Activated CD4-positive, alpha-beta T cell treated with anti-CD3 and anti-CD28 coated beads for 36 hours (primary cell): Measurements from ENCODE around the gene CEP112. TPM values are rescaled to one million over a fixed set of nuclear protein-coding genes. Genes with fewer than 3 reads are reported as not detected.
"Not testable (repeated sequence)": the region's sequence is repeated elsewhere in the genome, so short reads cannot be mapped to it uniquely, and the experiment has no call there.

Experiments used
- ATAC-seq: fragments of 200-7000 bp; cut with Tn5 transposase; one replicate; pipeline ENCODE4 v1.10.0; 2021; ENCODE audit warnings: mild to moderate bottlenecking, moderate library complexity
- CTCF ChIA-PET: fragments of 350-600 bp; sonication (Branson Sonifier 250); formaldehyde crosslinking; loops from one replicate; lab custom pipeline; 2021; ENCODE audit warnings: antibody characterized with exemption; lab: Charles Lee
- POLR2A ChIA-PET: fragments of 350-600 bp; sonication (Branson Sonifier 250); formaldehyde crosslinking; loops from one replicate; lab custom pipeline; 2021; ENCODE audit warnings: antibody characterized with exemption, inconsistent platforms; lab: Charles Lee
- DNase-seq: peaks from one replicate; pipeline ENCODE4 v3.0.0-alpha.2; 2020
- H3K27ac Mint-ChIP-seq: one replicate; pipeline ENCODE4 v1.8.0; 2021; ENCODE audit warnings: mixed read lengths
- H3K27me3 Mint-ChIP-seq: one replicate; pipeline ENCODE4 v1.8.0; 2021; ENCODE audit warnings: mixed read lengths
- H3K36me3 Mint-ChIP-seq: one replicate; pipeline ENCODE4 v1.8.0; 2021; ENCODE audit warnings: low read depth, mixed read lengths
- H3K4me1 Mint-ChIP-seq: one replicate; pipeline ENCODE4 v1.8.0; 2021; ENCODE audit warnings: mixed read lengths
- H3K4me3 Mint-ChIP-seq: one replicate; pipeline ENCODE4 v1.8.0; 2021; ENCODE audit warnings: mild to moderate bottlenecking, moderate library complexity, mixed read lengths
- H3K9me3 Mint-ChIP-seq: one replicate; pipeline ENCODE4 v1.8.0; 2021; ENCODE audit warnings: low read depth, mixed read lengths
- intact Hi-C, 2 experiments: fragments of 100-400 bp; cut with DNase I in 1 of 2; cut with micrococcal nuclease in 1 of 2; formaldehyde crosslinking; loops; one replicate each; pipeline versions ENCODE4 v1.14.2 to v1.15.1; 2022 to 2024; cut with DNase I, micrococcal nuclease
- total RNA-seq, 2 experiments: library from RNA; stranded (reverse); gene quantifications; one replicate each; pipeline ENCODE4 v1.2.3, GENCODE V29; 2021

CEP112 gene
- total RNA-seq, 2 experiments from 2014 or later, result 2.2 to 2.8 TPM

GRCh38 chr17:66175892-66176291 is 16.0 kb downstream of the CEP112 start:
- Mint-ChIP-seq H3K27me3 (no peaks in the 10 kb centered on the region), H3K27ac (no peak overlapping the region), H3K36me3 (no peaks in the 10 kb centered on the region), H3K4me1 (no peaks in the 10 kb centered on the region), H3K4me3 (no peak overlapping the region), H3K9me3 (no peaks in the 10 kb centered on the region)
- ChIA-PET POLR2A (no interaction called here), CTCF (interaction anchor here (1.4 kb wide), 1 partner anchor 10 kb away, joined by 4 read pairs; no protein-coding TSS in a partner anchor)
- intact Hi-C loops, result no loop called here
- no peak for DNase-seq
- no peak for ATAC-seq

- no peak for DNase-seq
- Mint-ChIP-seq H3K36me3 (no peaks in the 10 kb centered on the region), H3K4me1 (no peaks in the 10 kb centered on the region), H3K27me3 (no peaks in the 10 kb centered on the region), H3K27ac (no peak overlapping the region), H3K4me3 (no peak overlapping the region), H3K9me3 (no peaks in the 10 kb centered on the region)
- no peak for ATAC-seq
- ChIA-PET POLR2A (no interaction called here), CTCF (interaction anchor here (0.6 to 1.2 kb wide), 5 partner anchors 9 to 682 kb away, joined by 3 read pairs; no protein-coding TSS in a partner anchor)
- intact Hi-C loops, result no loop called here
These were observed 19.2 kb downstream of the CEP112 start for GRCh38 chr17:66172691-66173223.

GRCh38 chr17:66172144-66172543 is 19.8 kb downstream of the CEP112 start:
- DNase-seq (no peak), ATAC-seq (no peak)
- H3K4me3 Mint-ChIP-seq, result no peak overlapping the region
- no peaks in the 10 kb centered on the region for H3K36me3 Mint-ChIP-seq
- no peaks in the 10 kb centered on the region for H3K27me3 Mint-ChIP-seq
- intact Hi-C loops, result no loop called here
- CTCF ChIA-PET, result interaction anchor here (0.6 kb wide), 1 partner anchor 683 kb away, joined by 3 read pairs; no protein-coding TSS in a partner anchor
- H3K27ac Mint-ChIP-seq, result no peak overlapping the region
- POLR2A ChIA-PET, result no interaction called here
- H3K9me3 Mint-ChIP-seq, result no peaks in the 10 kb centered on the region
- no peaks in the 10 kb centered on the region for H3K4me1 Mint-ChIP-seq

- H3K27me3 Mint-ChIP-seq, result no peaks in the 10 kb centered on the region
- DNase-seq (no peak), ATAC-seq (no peak)
- no peaks in the 10 kb centered on the region for H3K36me3 Mint-ChIP-seq
- intact Hi-C loops, result no loop called here
- no peaks in the 10 kb centered on the region for H3K9me3 Mint-ChIP-seq
- no peak overlapping the region for H3K4me3 Mint-ChIP-seq
- ChIA-PET POLR2A (no interaction called here), CTCF (no interaction called here)
- no peaks in the 10 kb centered on the region for H3K4me1 Mint-ChIP-seq
- no peak overlapping the region for H3K27ac Mint-ChIP-seq
These were observed 20.2 kb downstream of the CEP112 start for GRCh38 chr17:66171692-66172091.

DNA sequence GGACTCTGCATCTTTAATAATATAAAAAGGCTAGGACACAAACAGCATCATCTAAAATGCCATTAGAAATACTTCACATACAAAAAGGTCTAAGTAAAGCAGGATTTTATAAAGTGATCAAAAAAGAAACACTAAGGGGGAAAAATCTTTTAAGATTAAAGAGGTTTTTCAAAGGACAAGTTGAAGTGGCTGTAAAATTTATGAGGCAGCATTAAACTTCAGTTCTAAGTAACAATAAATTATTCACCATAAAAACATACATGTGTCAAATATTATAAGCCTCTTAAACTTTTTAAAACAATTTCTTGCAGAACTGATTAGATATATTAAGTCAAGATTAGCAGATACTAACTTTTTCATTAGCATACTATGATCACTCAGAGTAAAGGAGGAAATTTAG is 20.8 kb downstream of the CEP112 start:
- no peak overlapping the region for H3K27ac Mint-ChIP-seq
- H3K9me3 Mint-ChIP-seq, result no peaks in the 10 kb centered on the region
- ATAC-seq, result no peak
- no peak overlapping the region for H3K4me3 Mint-ChIP-seq
- H3K4me1 Mint-ChIP-seq, result no peaks in the 10 kb centered on the region
- intact Hi-C loops, result no loop called here
- no peaks in the 10 kb centered on the region for H3K36me3 Mint-ChIP-seq
- ChIA-PET POLR2A (no interaction called here), CTCF (interaction anchor here (0.6 kb wide), 1 partner anchor 377 kb away, joined by 5 read pairs; no protein-coding TSS in a partner anchor)
- DNase-seq, result no peak
- no peaks in the 10 kb centered on the region for H3K27me3 Mint-ChIP-seq

DNA sequence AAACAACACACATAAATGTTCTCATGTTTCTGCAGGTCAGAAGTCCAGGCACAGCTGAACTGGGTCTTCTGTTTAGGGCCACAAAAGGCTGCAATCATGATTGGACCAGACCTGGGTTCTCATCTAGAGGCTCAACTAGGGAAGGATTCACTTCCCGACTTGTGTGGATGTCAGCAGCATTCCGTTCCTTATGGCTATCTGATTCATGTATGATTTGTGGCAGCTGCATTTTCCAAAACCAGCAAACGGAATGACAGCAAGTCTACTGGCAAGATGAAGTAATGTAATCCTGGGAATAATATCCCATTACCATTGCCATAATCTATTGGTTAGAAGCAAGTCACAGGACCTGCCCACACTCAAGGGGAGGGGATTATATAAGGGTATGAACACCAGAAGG is 22.1 kb downstream of the CEP112 start:
- Mint-ChIP-seq H3K36me3 (no peaks in the 10 kb centered on the region), H3K27ac (no peak overlapping the region), H3K9me3 (no peaks in the 10 kb centered on the region), H3K4me1 (no peaks in the 10 kb centered on the region), H3K4me3 (no peak overlapping the region), H3K27me3 (no peaks in the 10 kb centered on the region)
- intact Hi-C loops, result loop anchor here in 1 of 2 experiments (10.0 kb wide), 1 partner anchor 375 kb away; no protein-coding TSS in a partner anchor
- DNase-seq (no peak), ATAC-seq (no peak)
- CTCF ChIA-PET, result interaction anchor here (0.7 kb wide), 1 partner anchor 476 kb away, joined by 3 read pairs; no protein-coding TSS in a partner anchor
- POLR2A ChIA-PET, result no interaction called here

DNA sequence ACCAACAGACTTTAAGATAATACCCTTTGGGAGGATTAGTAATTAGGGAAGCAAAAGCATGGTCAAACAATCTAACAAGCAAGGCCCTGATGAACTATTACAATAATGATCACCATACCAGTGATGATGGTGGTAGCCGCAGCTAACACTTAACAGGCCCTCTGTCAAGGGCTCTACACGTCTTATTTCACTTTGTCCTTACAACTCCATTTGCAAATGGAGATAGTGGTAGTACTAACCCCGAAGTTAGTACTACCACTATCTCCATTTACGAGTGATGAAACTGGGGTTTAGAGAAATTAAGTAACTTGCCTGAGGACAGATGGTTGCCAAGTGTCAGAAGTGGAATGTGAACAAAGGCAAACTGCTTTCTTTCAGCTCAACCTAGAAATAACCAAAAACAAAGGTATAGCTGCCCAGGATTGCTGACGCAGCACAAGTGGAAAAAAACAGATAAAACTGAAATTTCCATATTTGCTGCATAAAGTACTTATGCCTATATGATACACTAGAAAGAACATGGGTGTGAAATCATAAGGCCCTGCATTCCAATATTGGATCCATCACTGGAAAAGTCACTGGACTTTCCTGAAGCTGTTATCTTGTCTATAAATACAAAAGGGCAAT is 24.6 kb downstream of the CEP112 start:
- H3K27ac Mint-ChIP-seq, result no peak overlapping the region
- H3K4me1 Mint-ChIP-seq, result no peaks in the 10 kb centered on the region
- ChIA-PET POLR2A (no interaction called here), CTCF (interaction anchor here (1.0 to 1.2 kb wide), 2 partner anchors 33 to 935 kb away, joined by 3 read pairs; no protein-coding TSS in a partner anchor)
- no peak for ATAC-seq
- H3K4me3 Mint-ChIP-seq, result no peak overlapping the region
- DNase-seq, result no peak
- intact Hi-C loops, result loop anchor here in 1 of 2 experiments (10.0 kb wide), 1 partner anchor 373 kb away; no protein-coding TSS in a partner anchor
- H3K36me3 Mint-ChIP-seq, result no peaks in the 10 kb centered on the region
- H3K9me3 Mint-ChIP-seq, result no peaks in the 10 kb centered on the region
- no peaks in the 10 kb centered on the region for H3K27me3 Mint-ChIP-seq

DNA sequence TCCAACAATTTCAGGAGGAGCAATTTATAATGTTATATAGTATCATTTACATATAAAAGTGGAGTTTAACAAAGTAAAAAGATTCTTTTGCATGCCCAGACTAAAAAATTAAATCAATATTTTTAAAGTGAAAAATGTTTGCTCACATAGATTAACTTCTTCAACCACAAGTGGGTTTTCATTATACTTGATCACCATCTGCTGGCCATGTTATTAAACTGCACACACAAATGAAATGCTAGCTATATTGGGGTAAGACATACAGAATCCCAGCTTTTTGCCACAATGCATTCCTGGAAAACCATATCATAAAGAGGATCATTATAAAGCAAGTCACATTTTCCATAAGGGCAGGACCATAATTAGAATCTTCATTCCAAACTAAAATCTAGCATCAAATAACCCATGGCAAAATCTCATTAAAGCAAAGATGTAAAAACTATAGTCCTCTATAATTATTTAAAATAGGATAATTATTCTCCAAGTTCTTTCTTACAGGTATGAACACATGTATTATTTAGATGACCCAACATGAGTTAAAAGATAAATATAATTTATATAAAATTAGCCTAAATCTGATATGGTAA is 26.3 kb downstream of the CEP112 start:
- Mint-ChIP-seq H3K27ac (no peak overlapping the region), H3K36me3 (no peaks in the 10 kb centered on the region), H3K9me3 (peaks cover 2% of the 10 kb centered on the region), H3K4me3 (no peak overlapping the region), H3K27me3 (no peaks in the 10 kb centered on the region), H3K4me1 (peaks cover 10% of the 10 kb centered on the region)
- intact Hi-C loops, result loop anchor here (1.0 to 10.0 kb wide), 5 partner anchors 371 to 935 kb away; no protein-coding TSS in a partner anchor
- ChIA-PET POLR2A (interaction anchor here (0.6 kb wide), 1 partner anchor 1928 kb away, joined by 3 read pairs; no protein-coding TSS in a partner anchor), CTCF (interaction anchor here (0.6 to 3.4 kb wide), 14 partner anchors 11 to 933 kb away, joined by 3 to 24 read pairs (median 3); no protein-coding TSS in a partner anchor)
- DNase-seq (no peak), ATAC-seq (no peak)

GRCh38 chr17:66155055-66155454 is 36.9 kb downstream of the CEP112 start:
- CTCF ChIA-PET, H3K4me3 Mint-ChIP-seq, intact Hi-C loops, H3K9me3 Mint-ChIP-seq, H3K27ac Mint-ChIP-seq, H3K4me1 Mint-ChIP-seq, ATAC-seq, H3K36me3 Mint-ChIP-seq, H3K27me3 Mint-ChIP-seq, DNase-seq, POLR2A ChIA-PET: not testable (repeated sequence)

GRCh38 chr17:66152756-66153155 is 39.2 kb downstream of the CEP112 start:
- Mint-ChIP-seq H3K27ac (no peak overlapping the region), H3K4me3 (no peak overlapping the region), H3K27me3 (peaks cover 2% of the 10 kb centered on the region), H3K4me1 (peaks cover 9% of the 10 kb centered on the region), H3K9me3 (peaks cover under 1% of the 10 kb centered on the region), H3K36me3 (peaks cover 2% of the 10 kb centered on the region)
- POLR2A ChIA-PET, result no interaction called here
- intact Hi-C loops, result no loop called here
- no peak for ATAC-seq
- no peak for DNase-seq
- CTCF ChIA-PET, result interaction anchor here (3.2 kb wide), 1 partner anchor 12 kb away, joined by 20 read pairs; no protein-coding TSS in a partner anchor

GRCh38 chr17:66150708-66151107 is 41.2 kb downstream of the CEP112 start:
- H3K4me3 Mint-ChIP-seq, result no peak overlapping the region
- CTCF ChIA-PET, result interaction anchor here (1.0 to 3.2 kb wide), 6 partner anchors 10 to 857 kb away, joined by 3 to 20 read pairs (median 4); no protein-coding TSS in a partner anchor

More at GRCh38 chr17:66150708-66151107, 41.2 kb downstream of the CEP112 start:
- POLR2A ChIA-PET, result no interaction called here
- Mint-ChIP-seq H3K27me3 (peaks cover 2% of the 10 kb centered on the region), H3K36me3 (peaks cover 2% of the 10 kb centered on the region), H3K27ac (no peak overlapping the region), H3K4me1 (peaks cover 9% of the 10 kb centered on the region), H3K9me3 (no peaks in the 10 kb centered on the region)
- intact Hi-C loops, result no loop called here
- DNase-seq (no peak), ATAC-seq (no peak)
